T-helper 17 cell (primary cell): ENCODE measurements around the gene MRPS10. TPM values are rescaled to one million over a fixed set of nuclear protein-coding genes. Genes with fewer than 3 reads are reported as not detected.

Source experiments
- ATAC-seq: fragments of 150-1000 bp; cut with Tn5 transposase; 2 replicates; pipeline ENCODE4 v1.10.0; 2021; ENCODE audit warnings: mild to moderate bottlenecking, moderate library complexity
- DNase-seq, 3 donors: peaks; one replicate each; pipeline versions ENCODE4 v3.0.0 to v3.0.0-alpha.2; 2020 to 2021
- H3K9me3 ChIP-seq: one replicate; pipeline ENCODE4 v1.7.0; 2013; ENCODE audit warnings: low read length, mild to moderate bottlenecking; ENCODE audit not compliant: control insufficient read depth, poor library complexity, severe bottlenecking
- H3K27ac Mint-ChIP-seq: one replicate; pipeline ENCODE4 v1.8.0; 2022; ENCODE audit warnings: mild to moderate bottlenecking, moderate library complexity, mixed read lengths
- H3K27me3 Mint-ChIP-seq: one replicate; pipeline ENCODE4 v1.8.0; 2022; ENCODE audit warnings: mixed read lengths
- H3K36me3 Mint-ChIP-seq: one replicate; pipeline ENCODE4 v1.8.0; 2022; ENCODE audit warnings: low read depth, mixed read lengths
- H3K4me1 Mint-ChIP-seq: one replicate; pipeline ENCODE4 v1.8.0; 2022; ENCODE audit warnings: mild to moderate bottlenecking, mixed read lengths
- H3K4me3 Mint-ChIP-seq: one replicate; pipeline ENCODE4 v1.8.0; 2022; ENCODE audit warnings: mild to moderate bottlenecking, moderate library complexity, mixed read lengths
- total RNA-seq, 4 donors: library from RNA in 2 of 4; stranded (reverse) in 2 of 4; gene quantifications; one replicate each; pipeline ENCODE4 v1.2.3 and lab custom pipeline; 2022 to 2026

MRPS10 gene
- total RNA-seq, 2 donors from 2014 or later, result 15.4 to 20.1 TPM

DNA sequence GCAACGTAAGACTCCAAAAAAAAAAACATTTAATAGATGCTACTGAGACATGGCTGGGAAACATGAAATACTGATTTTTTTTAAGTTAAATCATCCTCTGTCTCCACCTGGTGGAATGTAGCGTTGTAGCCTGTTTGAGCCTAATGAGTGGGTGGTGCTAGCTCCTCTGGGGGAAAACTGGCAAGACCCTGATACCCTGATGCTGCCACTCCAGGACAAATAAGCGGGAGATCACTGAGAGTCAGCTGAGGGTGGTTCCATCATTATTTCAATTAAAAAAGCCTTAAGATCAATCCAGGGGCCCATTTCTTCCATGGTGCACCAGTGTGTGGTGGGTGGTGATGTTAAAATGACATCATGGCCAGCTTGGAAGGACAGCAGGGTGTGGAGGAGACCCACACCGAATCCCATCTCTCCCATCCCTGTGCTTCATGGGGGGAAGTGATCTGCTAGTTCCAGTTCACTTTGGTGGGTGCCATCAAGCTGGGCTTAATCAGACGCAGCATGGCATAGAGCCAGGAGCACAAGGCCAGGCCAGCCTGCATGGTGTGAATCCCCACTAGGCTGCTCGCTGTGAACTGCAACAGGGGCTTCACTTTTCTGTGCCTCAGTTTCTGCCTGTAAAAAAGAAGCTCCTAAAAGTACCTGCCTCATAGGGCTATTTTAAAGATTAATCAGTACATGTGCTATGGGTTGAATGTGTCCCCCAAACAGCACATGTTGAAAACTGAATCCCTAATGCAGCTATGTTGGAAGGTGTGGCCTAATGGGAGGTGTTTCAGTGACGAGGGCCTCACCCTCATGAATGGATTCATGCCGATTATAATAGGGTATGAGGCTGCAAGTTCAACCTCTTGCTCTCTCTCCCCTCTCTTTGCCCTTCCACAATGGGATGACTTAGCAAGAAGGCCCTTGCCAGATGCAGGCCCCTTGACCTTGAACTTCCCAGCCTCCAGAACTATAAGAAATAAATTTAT lies 13.0 kb upstream of the MRPS10 start:
- Mint-ChIP-seq H3K36me3 (peaks cover 3% of the 10 kb centered on the region), H3K4me3 (no peak overlapping the region), H3K27ac (no peak overlapping the region), H3K4me1 (no peaks in the 10 kb centered on the region), H3K27me3 (no peaks in the 10 kb centered on the region)
- ATAC-seq (no peak), DNase-seq (no peak)
- no peaks in the 10 kb centered on the region for H3K9me3 ChIP-seq

DNA sequence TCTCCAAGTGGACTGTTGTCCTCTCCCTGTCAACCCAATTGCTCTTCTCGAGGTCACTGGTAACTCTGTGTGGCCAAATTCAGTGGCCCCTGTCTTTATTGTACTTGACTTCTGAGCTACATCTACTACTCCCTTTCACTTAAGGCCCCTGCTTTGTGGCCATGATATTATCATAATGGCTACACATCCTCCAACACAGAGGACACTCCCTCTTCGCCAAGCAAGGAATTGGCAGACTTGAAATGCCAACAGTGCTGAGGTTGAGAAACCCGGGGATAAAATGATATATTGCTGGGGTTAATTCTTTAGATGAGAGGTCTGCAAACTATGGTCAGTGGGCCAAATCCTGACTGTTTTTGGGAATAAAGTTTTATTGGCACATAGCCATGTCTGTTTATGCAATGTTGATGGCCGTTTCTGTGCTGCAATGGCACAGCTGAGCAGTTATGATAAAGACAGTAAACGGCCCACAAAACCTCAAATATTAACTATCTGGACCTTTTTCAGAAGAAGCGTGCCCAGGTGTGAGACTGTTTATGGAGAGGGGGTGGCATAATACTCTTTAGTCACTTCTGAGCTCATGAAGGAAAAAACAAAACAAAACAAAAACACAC lies 12.0 kb upstream of the MRPS10 start:
- Mint-ChIP-seq H3K4me1 (no peaks in the 10 kb centered on the region), H3K36me3 (peaks cover 3% of the 10 kb centered on the region), H3K4me3 (peak overlapping the region; percentile 41), H3K27me3 (no peaks in the 10 kb centered on the region), H3K27ac (no peak overlapping the region)
- ATAC-seq (no peak), DNase-seq (no peak)
- no peaks in the 10 kb centered on the region for H3K9me3 ChIP-seq

DNA sequence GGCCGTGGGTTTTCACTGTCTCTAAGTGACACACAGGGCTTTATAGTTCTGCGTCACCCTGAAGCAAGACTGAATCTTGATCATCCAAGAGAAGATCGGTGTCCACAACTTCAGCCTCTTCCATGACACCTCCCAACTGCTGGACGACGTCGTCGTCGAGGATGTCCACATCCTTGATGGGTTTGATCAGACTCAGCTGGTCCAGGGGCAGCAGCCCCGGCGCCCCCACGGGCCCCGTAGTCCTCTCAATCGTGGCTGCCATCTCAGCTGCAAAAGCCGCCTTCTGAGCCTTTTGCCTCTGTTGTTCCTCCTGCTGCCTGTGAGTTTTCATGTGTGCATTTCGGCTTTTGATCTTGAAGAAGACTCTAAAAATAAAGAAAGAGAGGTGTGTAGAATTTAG lies 10.6 kb upstream of the MRPS10 start:
- Mint-ChIP-seq H3K36me3 (peaks cover 3% of the 10 kb centered on the region), H3K27ac (peak overlapping the region; percentile 32)

DNA sequence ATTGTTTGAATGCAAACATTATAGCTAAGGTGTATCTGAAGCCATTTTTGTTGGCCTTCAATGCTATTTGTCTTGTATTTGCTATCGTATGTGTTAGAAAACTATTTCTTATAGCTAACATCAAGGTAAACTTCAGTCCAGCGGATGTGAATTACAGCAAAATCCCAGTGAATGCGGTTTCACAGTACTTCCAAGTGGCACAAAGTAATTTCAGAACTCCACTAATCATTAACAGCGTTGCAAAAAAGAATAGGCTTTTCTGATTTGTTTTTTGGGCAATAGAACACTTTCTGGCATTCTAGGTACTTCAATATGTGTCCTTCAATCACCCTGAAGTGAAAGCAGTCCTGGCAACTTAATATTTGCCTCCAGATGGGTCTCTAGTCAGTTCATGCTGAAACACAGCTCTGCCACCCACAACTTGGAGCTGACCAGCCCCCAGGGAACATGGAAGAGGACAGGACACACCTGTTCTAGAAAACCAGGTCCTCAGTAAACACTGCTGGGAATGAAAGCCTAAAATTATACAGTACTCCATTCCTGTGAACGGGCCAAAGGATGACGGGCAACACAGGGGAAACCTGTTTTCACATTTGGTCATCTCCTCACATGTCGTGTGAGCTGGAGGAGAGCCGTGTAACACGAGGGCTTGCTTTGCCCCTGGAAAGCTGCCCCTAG lies 9.7 kb upstream of the MRPS10 start:
- Mint-ChIP-seq H3K36me3 (peaks cover 3% of the 10 kb centered on the region), H3K27me3 (no peaks in the 10 kb centered on the region), H3K4me1 (no peaks in the 10 kb centered on the region), H3K27ac (no peak overlapping the region), H3K4me3 (no peak overlapping the region)
- H3K9me3 ChIP-seq, result no peaks in the 10 kb centered on the region
- no peak for DNase-seq
- no peak for ATAC-seq

More for the DNA sequence above, 10.6 kb upstream of the MRPS10 start:
- no peaks in the 10 kb centered on the region for H3K4me1 Mint-ChIP-seq
- no peak for DNase-seq
- H3K9me3 ChIP-seq, result no peaks in the 10 kb centered on the region
- no peak overlapping the region for H3K4me3 Mint-ChIP-seq
- no peak for ATAC-seq
- no peaks in the 10 kb centered on the region for H3K27me3 Mint-ChIP-seq

DNA sequence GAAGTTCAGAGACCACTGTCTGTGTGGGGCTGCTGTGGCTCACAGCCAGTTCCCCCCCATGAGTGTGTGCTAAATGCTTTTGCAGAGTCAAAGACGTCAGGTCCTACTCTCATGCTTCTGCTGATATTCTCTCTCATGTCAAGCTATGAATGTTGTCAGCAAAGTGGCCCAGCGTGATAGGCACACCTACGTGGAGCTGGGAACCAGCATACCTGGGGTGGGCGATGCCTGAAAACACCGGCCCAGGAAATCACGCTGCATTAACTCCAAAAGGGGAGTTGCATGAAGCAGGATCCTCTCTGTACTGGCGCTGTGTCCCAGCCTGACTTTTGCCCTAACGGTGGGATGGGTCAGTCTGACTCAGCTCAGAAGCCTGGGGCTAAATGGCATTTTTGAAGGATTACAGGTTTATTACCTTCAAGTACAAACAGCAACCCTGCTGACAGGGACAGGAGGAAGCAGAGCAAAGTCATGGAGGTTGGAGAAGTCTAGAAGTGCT lies 9.0 kb upstream of the MRPS10 start:
- H3K4me3 Mint-ChIP-seq, result no peak overlapping the region
- no peaks in the 10 kb centered on the region for H3K9me3 ChIP-seq
- H3K4me1 Mint-ChIP-seq, result no peaks in the 10 kb centered on the region
- H3K36me3 Mint-ChIP-seq, result peaks cover 3% of the 10 kb centered on the region
- no peak for DNase-seq
- no peaks in the 10 kb centered on the region for H3K27me3 Mint-ChIP-seq
- no peak for ATAC-seq
- no peak overlapping the region for H3K27ac Mint-ChIP-seq

DNA sequence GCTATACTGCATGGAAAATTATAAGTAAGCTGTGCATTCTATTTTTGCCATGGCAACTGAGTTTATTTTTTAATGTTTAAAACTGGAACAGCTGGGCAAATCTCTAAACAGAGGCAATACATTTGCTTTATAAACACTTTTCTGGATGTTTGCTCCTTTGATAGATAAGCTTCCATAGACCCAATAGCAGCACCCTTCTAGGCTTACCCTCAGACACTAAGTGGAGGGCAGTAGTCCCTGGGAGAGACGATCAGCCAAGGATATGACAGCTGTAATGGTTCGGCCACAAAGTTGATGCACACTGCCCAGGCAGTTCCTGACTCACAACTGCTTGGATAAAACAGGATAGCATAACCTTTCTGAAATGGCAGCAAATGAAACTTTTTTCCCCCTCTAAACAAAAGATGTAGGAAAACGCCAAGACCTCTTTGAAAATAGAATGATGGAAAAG lies 8.5 kb upstream of the MRPS10 start:
- ATAC-seq, result no peak
- Mint-ChIP-seq H3K27ac (no peak overlapping the region), H3K4me1 (no peaks in the 10 kb centered on the region), H3K4me3 (no peak overlapping the region), H3K36me3 (peaks cover 3% of the 10 kb centered on the region), H3K27me3 (no peaks in the 10 kb centered on the region)
- H3K9me3 ChIP-seq, result no peaks in the 10 kb centered on the region
- DNase-seq, result no peak

DNA sequence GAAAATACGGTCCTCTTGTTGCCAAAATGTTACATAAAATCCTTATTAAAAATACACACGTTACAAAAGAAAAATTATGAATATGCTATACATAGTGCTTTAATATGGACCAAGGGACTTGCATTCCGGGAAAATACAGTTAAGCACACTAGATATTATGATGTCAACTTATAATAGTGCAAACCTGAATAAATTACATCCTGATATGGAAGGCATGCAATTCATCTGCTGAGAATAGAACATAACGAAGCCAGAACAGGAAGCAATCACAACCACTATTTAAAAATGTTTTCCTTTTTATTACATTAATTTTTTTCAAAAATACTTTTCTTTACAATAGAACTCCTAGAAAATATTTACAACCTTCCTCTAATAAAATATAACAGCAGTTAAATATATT lies 7.8 kb upstream of the MRPS10 start:
- ATAC-seq (no peak), DNase-seq (no peak)
- Mint-ChIP-seq H3K36me3 (peaks cover 3% of the 10 kb centered on the region), H3K4me1 (no peaks in the 10 kb centered on the region), H3K27ac (no peak overlapping the region), H3K4me3 (no peak overlapping the region), H3K27me3 (no peaks in the 10 kb centered on the region)
- H3K9me3 ChIP-seq, result no peaks in the 10 kb centered on the region

DNA sequence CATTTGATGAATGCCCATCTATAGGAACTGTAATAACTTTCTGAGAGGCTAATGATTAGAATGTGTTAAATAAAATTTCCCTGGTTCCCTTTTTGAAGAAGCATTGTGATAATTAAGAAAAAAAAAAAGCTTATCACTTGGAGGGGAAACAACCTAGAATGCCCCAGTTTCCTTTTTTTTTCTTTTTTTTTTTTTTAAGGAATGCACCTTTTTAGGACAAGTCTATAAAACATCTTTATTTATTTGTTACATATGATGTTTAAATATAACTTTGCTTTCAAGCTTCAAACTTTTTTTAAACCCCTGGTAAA lies 7.3 kb upstream of the MRPS10 start:
- Mint-ChIP-seq H3K27me3 (no peaks in the 10 kb centered on the region), H3K36me3 (peaks cover 3% of the 10 kb centered on the region), H3K4me1 (no peaks in the 10 kb centered on the region), H3K4me3 (no peak overlapping the region), H3K27ac (no peak overlapping the region)
- no peaks in the 10 kb centered on the region for H3K9me3 ChIP-seq
- DNase-seq (no peak), ATAC-seq (no peak)

DNA sequence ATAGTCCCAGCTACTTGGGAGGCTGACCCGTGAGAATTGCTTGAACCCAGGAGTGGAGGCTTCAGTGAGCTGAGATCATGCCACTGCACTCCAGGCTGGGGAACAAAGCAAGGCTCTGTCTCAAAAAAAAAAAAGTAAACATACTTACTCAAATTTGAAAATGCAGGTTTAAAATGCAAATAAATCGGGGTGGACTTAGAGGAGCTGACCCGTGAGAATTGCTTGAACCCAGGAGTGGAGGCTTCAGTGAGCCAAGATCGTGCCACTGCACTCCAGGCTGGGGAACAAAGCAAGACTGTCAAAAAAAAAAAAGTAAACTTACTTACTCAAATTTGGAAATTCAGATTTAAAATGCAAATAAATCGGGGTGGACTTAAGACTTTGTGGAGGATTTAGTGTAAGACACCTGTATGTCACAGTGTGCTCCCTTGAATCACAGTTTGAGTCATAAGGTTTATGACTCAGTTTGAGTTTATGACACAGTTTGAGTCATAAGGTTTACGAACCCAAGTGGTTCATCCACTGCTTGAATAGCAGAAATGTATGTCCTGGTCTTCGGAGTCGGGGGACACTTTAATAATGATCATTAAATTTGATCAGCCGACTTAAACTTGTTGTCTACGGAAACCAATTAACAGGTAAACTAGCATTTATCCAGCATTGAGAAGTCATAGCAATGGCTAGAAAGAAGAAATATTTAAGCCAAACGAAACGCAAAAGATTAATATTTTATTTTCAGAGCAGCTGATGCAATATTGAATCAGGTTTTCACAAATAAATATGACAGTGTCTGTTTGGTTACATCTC lies 6.8 kb upstream of the MRPS10 start:
- ATAC-seq, result no peak
- DNase-seq, result no peak
- Mint-ChIP-seq H3K4me3 (no peak overlapping the region), H3K4me1 (no peaks in the 10 kb centered on the region), H3K27me3 (no peaks in the 10 kb centered on the region), H3K36me3 (peaks cover 2% of the 10 kb centered on the region), H3K27ac (no peak overlapping the region)
- H3K9me3 ChIP-seq, result no peaks in the 10 kb centered on the region

DNA sequence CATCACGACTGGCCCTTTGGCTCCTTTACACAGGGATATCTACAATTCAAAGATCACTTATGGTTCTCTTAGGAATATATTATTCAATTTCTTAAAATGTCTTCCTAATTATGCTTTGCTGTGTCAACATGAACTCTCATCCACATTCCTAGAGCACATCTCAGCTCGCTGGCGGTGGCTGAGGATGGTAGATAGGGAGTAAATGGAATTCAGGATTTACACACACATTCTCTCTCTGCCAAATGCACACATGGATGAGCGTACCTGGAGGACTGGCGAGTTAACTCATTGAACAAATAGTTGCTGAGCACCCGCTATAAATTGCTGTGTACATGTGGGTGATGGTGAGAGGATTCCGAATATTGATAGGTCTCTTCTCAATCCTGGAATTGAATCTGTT lies 4.8 kb upstream of the MRPS10 start:
- Mint-ChIP-seq H3K36me3 (peaks cover 2% of the 10 kb centered on the region), H3K27ac (no peak overlapping the region), H3K4me3 (no peak overlapping the region), H3K27me3 (no peaks in the 10 kb centered on the region), H3K4me1 (peaks cover 3% of the 10 kb centered on the region)
- DNase-seq (no peak), ATAC-seq (no peak)
- H3K9me3 ChIP-seq, result no peaks in the 10 kb centered on the region

DNA sequence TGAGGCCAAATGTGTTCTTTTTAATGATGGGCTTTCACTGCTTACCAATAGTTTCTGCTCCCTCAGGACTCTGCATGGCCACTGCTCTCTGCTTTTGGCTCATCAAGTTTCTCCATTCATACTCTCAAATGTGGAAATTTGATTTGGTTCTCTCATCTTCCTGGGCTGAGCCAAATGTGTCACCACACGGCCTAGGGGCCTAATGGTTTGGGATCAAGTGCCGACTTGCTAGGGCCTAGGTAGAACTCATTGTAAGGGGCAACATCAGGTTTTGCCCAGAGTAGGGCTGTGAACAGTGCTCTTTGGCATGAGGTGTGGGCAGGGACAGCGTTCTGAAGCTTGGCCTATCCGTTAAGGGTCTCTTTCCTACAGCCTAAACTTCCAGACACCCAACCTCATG lies 3.9 kb upstream of the MRPS10 start:
- Mint-ChIP-seq H3K27me3 (no peaks in the 10 kb centered on the region), H3K27ac (no peak overlapping the region), H3K36me3 (peaks cover 2% of the 10 kb centered on the region), H3K4me3 (no peak overlapping the region), H3K4me1 (peaks cover 7% of the 10 kb centered on the region)
- ATAC-seq (no peak), DNase-seq (no peak)
- H3K9me3 ChIP-seq, result no peaks in the 10 kb centered on the region

DNA sequence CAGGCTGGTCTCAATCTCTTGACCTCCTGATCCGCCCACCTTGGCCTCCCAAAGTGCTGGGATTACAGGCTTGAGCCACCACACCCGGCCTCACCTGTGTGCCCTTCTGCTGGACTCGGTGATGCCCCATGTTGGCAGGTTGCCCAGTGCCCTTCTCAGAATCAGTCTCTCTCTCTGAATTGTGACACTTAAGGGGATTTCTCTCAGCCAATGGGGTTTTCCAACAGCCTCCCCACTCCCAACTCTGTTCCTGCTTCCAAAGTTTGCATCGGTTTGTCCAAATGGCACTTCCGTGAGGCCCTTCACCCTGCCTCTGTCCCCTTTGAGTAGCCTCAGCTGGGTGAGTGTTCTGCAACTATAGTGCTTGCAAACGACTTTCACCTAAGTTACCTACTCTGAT lies 3.1 kb upstream of the MRPS10 start:
- H3K27ac Mint-ChIP-seq, result no peak overlapping the region
- peaks cover 2% of the 10 kb centered on the region for H3K36me3 Mint-ChIP-seq
- ATAC-seq (no peak), DNase-seq (no peak)
- no peak overlapping the region for H3K4me3 Mint-ChIP-seq
- H3K4me1 Mint-ChIP-seq, result peaks cover 8% of the 10 kb centered on the region
- H3K9me3 ChIP-seq, result no peaks in the 10 kb centered on the region
- no peaks in the 10 kb centered on the region for H3K27me3 Mint-ChIP-seq

DNA sequence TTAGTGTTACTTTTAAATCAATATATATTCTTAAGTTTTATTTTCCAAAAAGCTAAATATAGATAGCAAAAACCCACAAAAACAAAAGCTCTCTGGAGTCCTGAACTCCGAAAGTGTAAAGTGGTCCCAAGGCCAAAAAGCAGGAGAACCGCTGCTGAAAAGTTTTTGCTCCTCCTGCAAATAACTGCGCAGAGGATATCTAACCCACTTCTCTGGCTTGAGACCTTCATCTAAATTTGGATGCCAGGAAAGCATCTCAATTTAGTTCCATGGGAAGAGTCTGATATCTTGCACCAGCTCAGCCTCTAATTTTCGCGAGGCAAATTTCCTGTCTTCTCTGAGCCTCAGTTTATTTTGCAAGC lies 523 bp downstream of the MRPS10 start:
- Mint-ChIP-seq H3K27ac (peak overlapping the region; percentile 98), H3K36me3 (peaks cover 2% of the 10 kb centered on the region), H3K4me3 (peak overlapping the region; percentile 98), H3K4me1 (peaks cover 14% of the 10 kb centered on the region), H3K27me3 (no peaks in the 10 kb centered on the region)
- no peaks in the 10 kb centered on the region for H3K9me3 ChIP-seq
- DNase-seq, result no peak
- ATAC-seq, result no peak
